ENCODE measurements around the gene KRT33B.

DNA sequence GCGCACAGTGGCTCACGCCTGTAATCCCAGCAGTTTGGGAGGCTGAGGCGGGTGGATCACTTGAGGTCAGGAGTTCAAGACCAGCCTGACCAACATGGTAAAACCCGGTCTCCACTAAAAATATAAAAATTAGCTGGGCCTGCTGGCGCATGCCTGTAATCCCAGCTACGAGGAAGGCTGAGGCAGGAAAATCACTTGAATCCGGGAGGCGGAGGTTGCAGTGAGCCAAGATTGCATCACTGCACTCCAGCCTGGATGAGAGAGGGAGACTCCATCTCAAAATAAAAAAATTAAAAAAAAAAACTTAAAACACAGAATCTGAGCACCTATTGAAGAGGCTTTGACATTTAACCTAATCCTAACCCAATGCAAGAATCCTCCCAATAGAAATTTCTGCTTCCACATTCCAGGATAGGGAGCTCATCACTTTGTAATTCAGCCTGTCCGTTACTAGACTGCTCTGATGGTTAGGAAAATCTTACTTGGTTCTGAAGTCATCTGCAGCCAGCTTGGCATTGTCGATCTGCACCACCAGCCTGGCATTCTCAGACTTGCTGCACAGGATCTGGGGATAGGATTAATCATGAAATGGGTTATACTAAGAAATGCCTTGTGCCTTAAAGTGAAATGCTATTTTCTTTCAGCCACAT is 2.1 kb downstream of the KRT33B start:
- TF ChIP-seq CTCF (optimal IDR thresholded peaks at IDR 0.05 in 1 of 3, IDR thresholded peaks at IDR 0.05 in 1 of 3, conservative IDR thresholded peaks at IDR 0.05 in 1 of 3; ENCODE audit: extremely low read depth in 1 of 3, insufficient read depth in 2 of 3, low read length in 3 of 3) (no peak), EZH2 (IDR thresholded peaks at IDR 0.05; ENCODE audit: low read length) (no peak)
